Suppressor macrophage (primary cell): Measurements from ENCODE around the gene SYS1.

Experiments used
- DNase-seq, 4 experiments: peaks; one replicate each; pipeline ENCODE4 v3.0.0-alpha.2; 2020 to 2022

Gene SYS1

GRCh38 chr20:45358282-45359068, 4.5 kb upstream of the SYS1 start:
- peak; percentile 79 to 89 (median 88) for DNase-seq

GRCh38 chr20:45359069-45359405, 3.9 kb upstream of the SYS1 start:
- DNase-seq, result peak in 2 of 4 experiments; percentile 32 to 48

- no peak for DNase-seq
These were observed 3.4 kb upstream of the SYS1 start for GRCh38 chr20:45359406-45360148.

DNA sequence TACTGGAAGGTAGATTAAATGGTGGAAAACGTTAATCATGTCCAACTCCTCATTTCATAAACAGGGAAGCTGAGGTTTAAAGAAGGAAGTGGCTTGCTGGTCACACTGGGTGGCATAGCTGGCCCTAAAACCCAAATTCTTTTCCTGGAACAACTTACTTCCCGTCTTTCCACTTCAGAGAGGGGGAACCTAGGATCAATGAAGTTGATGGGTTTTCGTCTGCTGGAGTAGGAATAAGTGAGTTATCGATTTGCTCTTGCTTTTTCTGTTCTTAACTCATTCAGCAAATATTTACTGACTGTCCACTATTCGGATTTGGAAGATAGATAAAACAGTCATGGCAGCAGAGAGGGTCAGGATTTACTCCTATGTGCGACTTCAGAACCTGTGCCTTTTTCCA, 1.2 kb upstream of the SYS1 start:
- peak; percentile 53 to 78 (median 74) for DNase-seq

DNA sequence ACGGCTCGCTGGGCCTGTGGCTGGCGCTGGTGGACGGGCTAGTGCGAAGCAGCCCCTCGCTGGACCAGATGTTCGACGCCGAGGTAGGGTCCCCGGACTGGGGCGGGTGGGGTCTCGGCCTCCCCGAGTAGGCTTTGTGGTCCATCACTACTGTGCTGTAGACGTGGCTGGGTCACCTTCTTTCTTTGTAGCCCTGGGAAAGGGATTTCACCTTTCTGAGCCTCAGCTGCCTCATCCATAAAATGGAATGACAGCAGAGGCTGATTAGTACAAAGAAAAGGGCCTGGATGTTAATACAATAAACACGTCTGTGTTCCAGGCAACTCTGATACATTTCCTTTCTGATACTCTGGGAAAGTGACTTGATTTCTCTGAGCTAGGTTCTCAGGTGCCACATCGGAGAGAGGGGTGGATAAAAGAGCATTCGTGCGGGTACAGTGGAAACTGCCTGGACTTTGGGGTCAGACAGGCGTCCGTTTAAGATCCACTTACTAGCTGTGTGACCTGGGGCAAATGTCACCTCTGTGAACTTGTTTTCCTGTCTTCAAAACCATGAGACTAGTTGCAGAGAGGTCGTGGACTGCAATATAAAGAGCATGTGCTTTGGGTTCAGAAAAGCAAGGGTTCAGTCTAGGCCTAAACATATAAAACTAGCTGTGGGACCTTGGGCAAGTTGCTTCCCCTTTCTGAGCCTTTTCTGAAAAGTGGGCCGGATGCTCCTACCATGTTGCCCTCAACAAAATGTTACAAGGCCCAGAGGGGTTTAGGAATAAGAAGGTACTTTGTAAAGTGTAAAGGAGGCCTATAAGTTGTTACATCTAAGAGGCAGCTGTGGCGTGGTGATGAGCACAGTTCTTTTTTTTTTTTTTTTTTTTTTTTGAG, 896 bp downstream of the SYS1 start:
- peak in 2 of 4 experiments; percentile 22 to 31 for DNase-seq

- no peak for DNase-seq
These were observed 2.6 kb downstream of the SYS1 start for GRCh38 chr20:45365444-45365970.

DNA sequence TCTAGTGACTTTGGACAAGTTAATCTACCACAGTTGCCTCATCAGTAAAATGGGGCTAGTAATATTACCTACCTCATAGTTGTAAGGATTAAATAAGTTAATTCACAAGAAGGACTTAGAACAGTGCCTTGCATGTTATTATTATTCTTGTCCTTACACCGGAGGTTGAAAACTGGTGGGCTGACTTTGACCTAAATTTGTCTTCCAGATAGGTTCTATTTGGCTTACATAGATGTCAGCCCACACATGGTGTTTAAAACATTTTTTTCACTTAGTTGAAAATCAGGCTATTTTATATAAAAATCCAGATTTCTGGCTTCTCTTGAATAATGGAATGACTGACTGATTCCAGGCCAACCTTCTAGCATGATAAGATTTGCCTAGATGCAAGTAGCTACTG, 3.2 kb downstream of the SYS1 start:
- DNase-seq, result no peak

GRCh38 chr20:45366631-45367030, 3.7 kb downstream of the SYS1 start:
- no peak for DNase-seq

DNA sequence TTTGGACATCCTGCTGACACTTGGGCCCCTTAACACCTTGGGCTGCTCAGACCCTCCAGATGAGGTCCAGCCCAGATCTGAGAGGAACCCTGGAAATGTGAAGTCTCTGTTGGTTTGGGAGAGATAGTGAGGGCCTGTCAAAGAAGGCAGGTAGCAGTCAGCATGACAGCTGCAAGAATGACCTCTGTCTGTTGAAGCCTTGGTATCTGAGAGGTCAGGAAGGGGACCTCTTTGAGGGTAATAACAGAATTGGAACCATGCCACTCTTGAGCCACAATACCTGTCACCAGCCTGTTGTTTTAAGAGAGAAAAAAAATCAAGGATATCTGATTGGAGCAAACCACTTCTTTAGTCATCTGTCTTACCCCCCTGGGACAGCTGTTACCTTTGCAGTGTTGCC, 4.2 kb downstream of the SYS1 start:
- DNase-seq, result no peak

DNA sequence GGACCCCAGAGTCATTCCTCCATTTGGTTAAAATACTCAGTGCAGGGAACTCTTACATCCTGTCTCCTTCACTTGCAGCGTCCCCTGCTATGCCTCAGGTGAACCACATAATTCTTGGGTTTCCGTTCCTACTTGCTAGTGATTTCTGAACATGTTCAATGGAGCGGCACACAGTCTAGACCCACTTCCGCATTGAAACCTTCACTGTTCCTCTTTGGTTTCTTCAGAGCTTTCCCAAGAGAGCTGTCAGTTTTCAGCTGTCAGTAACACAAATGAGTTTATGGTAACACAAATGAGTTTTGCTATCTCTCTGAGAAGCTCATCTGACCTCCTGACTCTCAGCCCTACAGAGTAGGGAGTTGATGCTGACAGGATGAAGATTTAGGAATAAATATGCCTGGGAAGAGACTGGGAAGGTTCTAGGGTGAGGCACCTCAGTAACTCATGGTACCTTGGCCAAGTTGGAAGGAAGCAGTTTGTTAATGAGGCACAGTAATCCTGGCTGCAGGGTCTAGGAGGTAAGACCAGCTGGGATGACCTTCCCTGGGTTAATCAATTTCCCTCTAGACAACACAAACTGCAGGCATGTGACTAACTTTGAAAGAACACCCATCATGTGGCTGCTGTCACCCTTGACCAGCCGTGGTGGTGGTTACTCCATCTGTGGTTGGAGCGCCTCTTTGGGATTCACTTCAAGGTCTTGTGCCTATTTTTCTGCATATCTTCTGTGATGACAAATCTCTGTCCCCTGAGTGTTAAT, 5.4 kb downstream of the SYS1 start:
- peak; percentile 75 to 86 (median 83) for DNase-seq

DNA sequence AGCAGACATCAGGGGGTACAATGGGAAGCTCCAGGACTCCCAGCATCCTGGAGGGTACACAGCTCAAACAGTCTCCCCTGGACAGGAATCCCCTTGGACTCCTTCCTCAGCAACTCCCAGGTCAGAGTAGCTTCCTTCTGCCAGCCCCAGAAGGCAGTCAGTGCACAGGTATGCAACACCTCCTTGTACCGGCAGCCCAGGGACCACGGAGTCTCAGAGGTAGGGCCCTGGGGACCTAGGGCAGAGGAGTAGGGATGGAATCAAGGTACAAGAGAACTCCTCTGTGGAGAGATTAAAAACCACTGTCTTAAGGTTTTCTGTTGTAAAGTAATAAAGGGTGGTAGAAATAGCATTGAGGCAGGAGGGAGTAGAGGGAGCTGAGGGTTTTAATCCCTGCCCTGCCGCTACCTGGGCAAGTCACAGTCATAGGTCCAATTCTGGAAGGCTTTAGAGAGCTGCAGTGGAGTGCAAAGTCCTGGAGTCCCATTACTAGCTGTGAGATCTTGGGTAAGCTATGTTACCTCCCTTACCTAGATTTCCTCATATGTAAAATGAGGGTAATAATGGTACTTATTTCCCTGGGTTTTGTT, 7.7 kb downstream of the SYS1 start:
- DNase-seq, result no peak

DNA sequence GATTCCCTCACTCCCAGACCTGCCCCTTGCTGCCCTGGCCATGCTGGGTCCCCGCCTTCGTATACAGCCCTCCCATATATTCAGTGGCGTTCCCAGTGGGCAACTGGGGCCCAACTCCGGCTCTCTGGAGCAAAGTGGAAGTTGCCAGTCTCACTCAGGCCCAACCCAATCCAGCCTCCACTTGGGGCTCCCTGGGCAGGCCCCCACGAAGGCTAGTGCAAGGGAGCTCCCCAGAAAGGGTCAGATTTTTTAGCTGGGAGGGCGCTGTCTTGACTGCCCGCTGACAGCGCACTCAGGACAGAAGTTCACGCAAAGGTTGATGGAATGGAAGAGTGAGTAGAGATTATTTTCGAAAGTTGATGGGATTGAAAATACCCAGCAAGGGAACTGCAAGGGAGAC, 9.3 kb downstream of the SYS1 start:
- no peak for DNase-seq

DNA sequence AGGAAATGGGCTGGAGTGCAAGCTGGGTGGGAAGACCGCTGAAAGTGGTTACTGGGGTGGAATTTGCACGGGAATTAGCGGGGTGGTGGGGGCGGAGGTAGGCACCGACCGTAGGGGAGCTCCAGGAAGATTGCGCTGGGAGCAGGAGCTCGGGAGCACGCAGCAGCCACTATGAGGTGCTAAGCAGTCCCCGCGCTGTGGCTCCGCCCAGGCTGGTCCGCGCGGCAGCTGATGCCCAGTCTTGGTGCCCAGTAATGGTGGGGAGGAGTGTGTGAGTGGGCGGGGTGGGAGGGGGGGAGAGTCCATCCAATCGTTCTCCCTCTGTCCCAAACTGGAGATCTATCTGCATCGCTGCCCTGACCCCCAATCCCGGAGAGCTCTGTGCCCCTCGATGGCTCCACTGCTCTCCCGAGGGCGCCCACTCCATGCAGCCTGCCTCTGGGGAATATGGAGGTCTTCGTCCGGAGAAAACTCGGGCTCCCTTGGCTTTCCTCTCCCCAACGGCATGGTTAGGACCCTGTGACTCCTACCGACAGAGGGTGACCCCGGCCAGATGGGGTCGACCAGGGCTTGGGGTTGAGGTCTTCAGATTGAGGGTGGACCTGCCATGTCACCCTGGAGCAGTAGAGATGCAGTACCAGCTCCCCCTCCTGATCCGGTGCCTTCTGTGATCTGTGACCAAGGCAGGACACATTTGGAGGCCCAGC, 9.8 kb downstream of the SYS1 start:
- DNase-seq, result peak in 2 of 4 experiments; percentile 38

DNA sequence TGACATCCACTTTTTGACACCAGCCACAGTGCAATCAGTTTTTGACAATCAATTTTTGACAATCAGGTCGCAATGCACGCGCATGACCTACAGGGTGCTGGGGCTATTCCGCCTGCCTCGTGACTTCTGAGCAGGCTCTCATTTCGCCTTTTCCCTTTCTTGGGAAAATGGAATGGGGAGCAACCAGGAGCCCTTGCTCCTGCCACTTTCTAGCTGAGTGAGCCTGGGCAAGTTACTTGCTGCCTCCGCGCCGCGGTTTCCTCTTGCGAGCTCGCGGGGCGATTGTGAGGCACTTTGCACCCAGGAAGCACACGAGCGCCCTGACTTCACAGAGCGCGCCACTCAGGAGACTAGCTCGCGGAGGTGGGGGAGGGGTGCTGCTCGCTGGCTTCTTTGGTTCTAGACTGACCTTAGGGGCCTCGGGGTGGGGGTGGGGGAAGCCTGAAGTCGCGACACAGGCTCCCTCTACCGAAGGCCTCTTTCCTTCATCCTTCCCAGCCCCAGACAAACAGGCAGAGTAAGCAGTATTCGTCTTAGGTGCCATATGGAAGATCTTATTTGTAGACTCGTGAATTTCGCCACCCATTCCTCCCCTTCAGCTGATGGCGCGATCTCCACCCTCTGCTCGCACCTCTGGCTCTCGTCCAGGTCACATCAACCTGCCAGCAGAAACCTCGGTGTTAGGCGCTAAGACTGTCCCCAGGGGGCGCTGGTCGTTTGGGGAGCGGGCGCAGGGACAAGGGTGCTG, 10.6 kb downstream of the SYS1 start:
- DNase-seq, result peak; percentile 84 to 92 (median 89)

- no peak for DNase-seq
These were observed 11.1 kb downstream of the SYS1 start for GRCh38 chr20:45374101-45374467.

- DNase-seq, result no peak
These were observed 12.0 kb downstream of the SYS1 start for GRCh38 chr20:45374966-45375365.

DNA sequence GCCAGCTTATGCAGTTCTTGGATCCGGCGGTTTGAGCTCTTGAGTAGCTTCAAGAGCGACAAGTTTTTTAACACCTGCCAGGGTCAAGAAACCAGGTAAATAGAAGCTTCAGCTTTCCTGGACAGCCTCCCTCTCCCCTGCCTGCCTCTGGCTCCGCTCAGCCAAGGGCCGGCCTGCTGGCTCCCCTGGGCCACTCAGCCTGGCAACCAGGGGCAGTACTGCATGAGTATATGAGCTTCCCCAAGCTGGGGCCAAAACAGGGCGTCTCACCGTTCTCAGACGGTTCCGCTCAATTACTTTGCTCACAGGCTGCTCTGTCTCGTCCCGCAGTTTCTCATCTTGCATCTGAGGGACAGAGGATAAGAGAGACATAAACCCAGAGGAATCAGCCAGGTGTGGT, 14.3 kb downstream of the SYS1 start:
- no peak for DNase-seq

DNA sequence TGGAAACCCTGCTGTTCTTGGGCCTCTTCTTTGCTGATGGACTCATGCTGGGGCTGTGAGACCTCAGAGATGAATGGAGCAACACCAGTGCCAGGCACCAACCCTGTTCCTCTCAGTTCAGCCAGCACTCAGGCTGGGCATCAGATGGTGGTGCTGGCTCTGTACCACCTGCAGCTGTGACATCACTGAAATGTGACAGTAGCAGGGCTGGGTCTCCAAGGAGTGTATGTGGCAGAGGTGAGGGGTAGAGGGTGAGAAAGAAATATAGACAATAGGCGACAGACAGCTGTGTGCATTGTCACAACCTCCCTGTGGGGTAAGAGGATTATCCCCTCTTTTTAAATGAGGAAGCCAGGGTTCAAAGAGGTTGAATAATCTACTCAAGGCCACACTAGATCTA, 15.2 kb downstream of the SYS1 start, which contains the start of gene TP53TG5:
Gene TP53TG5, minus strand, starts transcription at position 135 of the 400 bp plus-strand sequence. Its CDS starts 89 bp downstream, at position 46.
- DNase-seq, result no peak

DNA sequence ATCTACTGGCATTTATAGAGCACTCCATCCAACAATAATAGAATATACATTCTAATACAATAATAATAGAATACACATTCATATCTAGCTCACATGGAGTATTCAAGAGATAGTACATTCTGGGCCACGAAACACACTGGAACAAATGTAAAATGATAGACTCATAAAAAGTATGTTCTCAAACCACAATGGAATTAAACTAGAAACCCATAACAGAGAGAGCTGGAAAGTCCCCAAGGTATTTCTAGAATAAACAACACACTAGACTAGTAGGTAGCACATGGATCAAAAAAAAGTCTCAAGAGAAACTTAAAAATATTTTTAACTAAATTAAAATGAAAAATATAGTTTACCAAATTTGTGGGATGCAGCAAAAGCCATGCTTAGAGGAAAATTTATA, 24.3 kb downstream of the SYS1 start:
- no peak for DNase-seq

DNA sequence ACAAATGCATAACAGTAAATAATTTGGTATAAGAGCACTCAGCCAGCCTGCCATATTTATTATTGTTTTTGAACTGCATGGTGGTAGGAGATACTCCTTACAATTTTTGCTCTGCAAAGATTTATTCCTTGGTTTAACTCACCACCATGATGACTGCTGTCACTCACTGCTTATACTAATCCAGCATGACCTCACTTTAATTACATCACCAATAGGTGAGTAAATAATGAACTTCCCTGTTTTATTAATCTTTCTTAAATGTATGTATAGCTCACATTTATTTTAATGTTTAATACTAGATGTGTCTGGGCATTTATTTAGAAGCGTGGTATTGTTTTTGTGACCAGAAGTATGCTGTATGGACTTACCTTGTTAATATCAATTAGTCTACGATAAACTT, 28.0 kb downstream of the SYS1 start:
- DNase-seq, result peak in 1 of 4 experiments; percentile 14
